Gastrocnemius medialis (tissue), 4 donors: ENCODE results near the gene OS9.

Source experiments
- POLR2A ChIP-seq, 2 donors: fragments of 450-650 bp; IDR thresholded peaks; one replicate each; pipeline ENCODE4 v1.6.1; 2017; ENCODE audit warnings: antibody characterized with exemption in 2 of 2, mild to moderate bottlenecking in 2 of 2, moderate library complexity in 2 of 2
- TF ChIP-seq, protein P1 (sequence below), 5 experiments: fragments of 450-650 bp in 3 of 5; fragments of 200-600 bp in 2 of 5; sonication (generic) in 2 of 5; IDR thresholded peaks in 4 of 5; conservative IDR thresholded peaks in 1 of 5; 1 replicate in 4 of 5; 2 replicates in 1 of 5; pipeline ENCODE4 v1.5.1; 2016 to 2019; ENCODE audit warnings: antibody characterized with exemption in 5 of 5, mild to moderate bottlenecking in 3 of 5, moderate library complexity in 3 of 5

DNA sequence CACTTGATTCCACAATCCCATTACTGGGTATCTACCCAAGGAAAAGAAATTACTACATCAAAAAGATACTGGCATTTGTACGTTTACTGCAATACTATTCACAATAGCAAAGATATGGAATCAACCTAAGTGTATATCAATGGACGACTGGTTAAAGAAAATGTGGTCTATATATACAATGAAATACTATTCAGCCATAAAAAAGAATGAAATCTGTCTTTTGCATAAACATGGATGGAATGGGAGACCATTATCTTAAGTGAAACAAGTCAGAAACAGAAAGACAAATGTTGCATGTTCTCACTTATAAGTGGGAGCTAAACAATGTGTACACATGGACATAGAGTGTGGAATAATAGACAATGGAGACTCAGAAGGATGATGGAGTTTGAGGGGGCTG is 5.0 kb upstream of the OS9 start:
- TF ChIP-seq, protein P1, sequence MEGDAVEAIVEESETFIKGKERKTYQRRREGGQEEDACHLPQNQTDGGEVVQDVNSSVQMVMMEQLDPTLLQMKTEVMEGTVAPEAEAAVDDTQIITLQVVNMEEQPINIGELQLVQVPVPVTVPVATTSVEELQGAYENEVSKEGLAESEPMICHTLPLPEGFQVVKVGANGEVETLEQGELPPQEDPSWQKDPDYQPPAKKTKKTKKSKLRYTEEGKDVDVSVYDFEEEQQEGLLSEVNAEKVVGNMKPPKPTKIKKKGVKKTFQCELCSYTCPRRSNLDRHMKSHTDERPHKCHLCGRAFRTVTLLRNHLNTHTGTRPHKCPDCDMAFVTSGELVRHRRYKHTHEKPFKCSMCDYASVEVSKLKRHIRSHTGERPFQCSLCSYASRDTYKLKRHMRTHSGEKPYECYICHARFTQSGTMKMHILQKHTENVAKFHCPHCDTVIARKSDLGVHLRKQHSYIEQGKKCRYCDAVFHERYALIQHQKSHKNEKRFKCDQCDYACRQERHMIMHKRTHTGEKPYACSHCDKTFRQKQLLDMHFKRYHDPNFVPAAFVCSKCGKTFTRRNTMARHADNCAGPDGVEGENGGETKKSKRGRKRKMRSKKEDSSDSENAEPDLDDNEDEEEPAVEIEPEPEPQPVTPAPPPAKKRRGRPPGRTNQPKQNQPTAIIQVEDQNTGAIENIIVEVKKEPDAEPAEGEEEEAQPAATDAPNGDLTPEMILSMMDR (IDR thresholded peaks at IDR 0.05 in 4 of 5, conservative IDR thresholded peaks at IDR 0.05 in 1 of 5): no peak
- TF ChIP-seq POLR2A (IDR thresholded peaks at IDR 0.05): no peak
